ENCODE measurements around the gene ABCF2. TPM values are rescaled to one million over a fixed set of nuclear protein-coding genes. Genes with fewer than 3 reads are reported as not detected.

Gene ABCF2
- polyA plus RNA-seq, 1 donor (not counting 4 experiments of a cell fraction or from before 2014, with no cell fraction given) = 33.3 TPM

GRCh38 chr7:151235091-151235787 is 8.2 kb upstream of the ABCF2 start:
- TF ChIP-seq CTCF (optimal IDR thresholded peaks at IDR 0.05 in 1 of 3, IDR thresholded peaks at IDR 0.05 in 1 of 3, conservative IDR thresholded peaks at IDR 0.05 in 1 of 3; ENCODE audit: extremely low read depth in 1 of 3, insufficient read depth in 2 of 3, low read length in 3 of 3) (no peak), EZH2 (IDR thresholded peaks at IDR 0.05; ENCODE audit: low read length) (no peak)
- Histone ChIP-seq H4K20me1 (ENCODE audit: control insufficient read depth, extremely low read depth, insufficient read depth, low read length) (peaks cover 8% of the 10 kb centered on the region), H2AFZ (ENCODE audit: control insufficient read depth, low read length) (no peak overlapping the region), H3K9me1 (ENCODE audit: control insufficient read depth, extremely low read depth, insufficient read depth, low read length) (no peaks in the 10 kb centered on the region), H3K36me3 (ENCODE audit: control insufficient read depth in 2 of 2, extremely low read depth in 1 of 2, insufficient read depth in 2 of 2, low read length in 2 of 2) (peaks cover 18 to 35% of the 10 kb centered on the region in 2 experiments), H3K27ac (ENCODE audit: control insufficient read depth, insufficient read depth, low read length) (no peak overlapping the region), H3K79me2 (ENCODE audit: control insufficient read depth, insufficient read depth, low read length) (peaks cover 48% of the 10 kb centered on the region), H3K4me2 (ENCODE audit: control insufficient read depth, extremely low read depth, insufficient read depth, low read depth, low read length) (no peak overlapping the region), H3K9me3 (ENCODE audit: control insufficient read depth, low read depth, low read length) (no peaks in the 10 kb centered on the region), H3K4me3 (ENCODE audit: control insufficient read depth in 2 of 3, extremely low read depth in 1 of 3, insufficient read depth in 2 of 3, low read depth in 1 of 3, low read length in 3 of 3) (no peak overlapping the region), H3K4me1 (ENCODE audit: control insufficient read depth, extremely low read depth, insufficient read depth, low read length) (peaks cover 15% of the 10 kb centered on the region), H3K27me3 (ENCODE audit: control insufficient read depth, extremely low read depth, insufficient read depth, low read length) (no peaks in the 10 kb centered on the region), H3K9ac (ENCODE audit: control insufficient read depth, extremely low read depth, insufficient read depth, low read length) (no peak overlapping the region)
- DNase-seq (ENCODE audit: low read depth, low spot score) (no peak), FAIRE-seq (no peak)
- dilution Hi-C loops (cut with MboI; ENCODE audit: extremely low pct_ligation_motif_present, low sequenced_read_pairs) = no loop called here

GRCh38 chr7:151233804-151234203 is 6.8 kb upstream of the ABCF2 start:
- peak overlapping the region; percentile 94 for H3K4me2 ChIP-seq (ENCODE audit: control insufficient read depth, extremely low read depth, insufficient read depth, low read depth, low read length)
- no peak for DNase-seq (ENCODE audit: low read depth, low spot score)
- peaks cover 48% of the 10 kb centered on the region for H3K79me2 ChIP-seq (ENCODE audit: control insufficient read depth, insufficient read depth, low read length)
- H3K36me3 ChIP-seq (ENCODE audit: control insufficient read depth in 2 of 2, extremely low read depth in 1 of 2, insufficient read depth in 2 of 2, low read length in 2 of 2) = peaks cover 18 to 30% of the 10 kb centered on the region in 2 experiments
- peaks cover 15% of the 10 kb centered on the region for H3K4me1 ChIP-seq (ENCODE audit: control insufficient read depth, extremely low read depth, insufficient read depth, low read length)
- dilution Hi-C loops (cut with MboI; ENCODE audit: extremely low pct_ligation_motif_present, low sequenced_read_pairs) = no loop called here
- no peak overlapping the region for H2AFZ ChIP-seq (ENCODE audit: control insufficient read depth, low read length)
- no peak for TF ChIP-seq CTCF (optimal IDR thresholded peaks at IDR 0.05 in 1 of 3, IDR thresholded peaks at IDR 0.05 in 1 of 3, conservative IDR thresholded peaks at IDR 0.05 in 1 of 3; ENCODE audit: extremely low read depth in 1 of 3, insufficient read depth in 2 of 3, low read length in 3 of 3)
- TF ChIP-seq EZH2 (IDR thresholded peaks at IDR 0.05; ENCODE audit: low read length) = no peak
- no peaks in the 10 kb centered on the region for H3K27me3 ChIP-seq (ENCODE audit: control insufficient read depth, extremely low read depth, insufficient read depth, low read length)
- H3K27ac ChIP-seq (ENCODE audit: control insufficient read depth, insufficient read depth, low read length) = no peak overlapping the region
- peak overlapping the region; percentile 81 to 98 (median 94) for H3K4me3 ChIP-seq (ENCODE audit: control insufficient read depth in 2 of 3, extremely low read depth in 1 of 3, insufficient read depth in 2 of 3, low read depth in 1 of 3, low read length in 3 of 3)
- FAIRE-seq = no peak
- H3K9me3 ChIP-seq (ENCODE audit: control insufficient read depth, low read depth, low read length) = no peaks in the 10 kb centered on the region
- H3K9ac ChIP-seq (ENCODE audit: control insufficient read depth, extremely low read depth, insufficient read depth, low read length) = peak overlapping the region; percentile 85
- H3K9me1 ChIP-seq (ENCODE audit: control insufficient read depth, extremely low read depth, insufficient read depth, low read length) = no peaks in the 10 kb centered on the region
- H4K20me1 ChIP-seq (ENCODE audit: control insufficient read depth, extremely low read depth, insufficient read depth, low read length) = peaks cover 8% of the 10 kb centered on the region

All from keratinocyte (primary cell).